H1 (cell line): ENCODE measurements around the gene TCN2. TPM values are rescaled to one million over a fixed set of nuclear protein-coding genes. Genes with fewer than 3 reads are reported as not detected.
A peak's percentile ranks its signal among the peaks of the same experiment; 100 is the strongest.

Experiments used
- CTCF ChIA-PET: fragments of 300-600 bp; sonication (Branson Sonifier 250); formaldehyde crosslinking; loops from one replicate; lab custom pipeline; 2021; ENCODE audit not compliant: partially characterized antibody; lab: Charles Lee
- POLR2A ChIA-PET: fragments of 300-600 bp; sonication (Branson Sonifier 250); formaldehyde crosslinking; loops from one replicate; lab custom pipeline; 2021; ENCODE audit warnings: inconsistent platforms; ENCODE audit not compliant: partially characterized antibody; lab: Charles Lee
- DNase-seq, 2 experiments: peaks; one replicate each; pipeline versions ENCODE4 v3.0.0 to v3.0.0-alpha.2; 2010 to 2022; ENCODE audit warnings: low spot score in 2 of 2, low read depth in 1 of 2, mixed read lengths in 1 of 2
- FAIRE-seq: peaks from 2 replicates; lab custom pipeline; 2011; peaks lifted over from hg19 to GRCh38; lab: Jason Lieb, UNC
- H2AFZ ChIP-seq: 2 replicates; pipeline ENCODE4 v1.8.1; 2012; ENCODE audit warnings: low read length, inconsistent platforms
- H2AK5ac ChIP-seq: 2 replicates; pipeline ENCODE4 v1.6.1; 2013; ENCODE audit warnings: low read depth, low read length
- H2BK120ac ChIP-seq: replicated peaks from 2 replicates; pipeline ENCODE3; 2013; ENCODE audit warnings: low read depth, low read length, inconsistent platforms
- H2BK12ac ChIP-seq: 2 replicates; pipeline ENCODE4 v1.6.1; 2013; ENCODE audit warnings: low read depth, low read length
- H2BK15ac ChIP-seq: 2 replicates; pipeline ENCODE4 v1.6.1; 2013; ENCODE audit warnings: low read length
- H2BK20ac ChIP-seq: 2 replicates; pipeline ENCODE4 v1.6.1; 2013; ENCODE audit warnings: low read length
- H2BK5ac ChIP-seq: 2 replicates; pipeline ENCODE4 v1.6.1; 2013; ENCODE audit warnings: low read depth, low read length
- H3K14ac ChIP-seq: 2 replicates; pipeline ENCODE4 v1.6.1; 2013; ENCODE audit warnings: inconsistent platforms; ENCODE audit not compliant: insufficient read length
- H3K18ac ChIP-seq: 2 replicates; pipeline ENCODE4 v1.6.1; 2013; ENCODE audit warnings: low read length; ENCODE audit errors: extremely low read depth
- H3K23ac ChIP-seq: 2 replicates; pipeline ENCODE4 v1.6.1; 2013; ENCODE audit warnings: inconsistent platforms; ENCODE audit not compliant: insufficient read length
- H3K23me2 ChIP-seq: 2 replicates; pipeline ENCODE4 v1.6.1; 2013; ENCODE audit warnings: low read depth, low read length
- H3K27ac ChIP-seq: 2 replicates; pipeline ENCODE4 v1.6.1; 2011; ENCODE audit warnings: low read depth, low read length, inconsistent platforms
- H3K27me3 ChIP-seq, 4 experiments: replicated peaks in 1 of 4; 1 replicate in 1 of 4; 2 replicates in 3 of 4; pipeline versions ENCODE4 v1.6.1 to v1.8.1; 2011 to 2013; ENCODE audit warnings: low read length in 3 of 4, mild to moderate bottlenecking in 3 of 4, inconsistent platforms in 2 of 4, mixed read lengths in 2 of 4, moderate library complexity in 1 of 4; ENCODE audit not compliant: control insufficient read depth in 3 of 4, insufficient read depth in 3 of 4; ENCODE audit errors: extremely low read depth in 1 of 4
- H3K36me3 ChIP-seq, 4 experiments: 2 replicates each; pipeline versions ENCODE4 v1.6.1 to v1.8.1; 2011 to 2013; ENCODE audit warnings: mild to moderate bottlenecking in 4 of 4, low read length in 3 of 4, moderate library complexity in 2 of 4, control low read depth in 1 of 4, inconsistent platforms in 1 of 4; ENCODE audit not compliant: insufficient read depth in 4 of 4, control insufficient read depth in 2 of 4
- H3K4ac ChIP-seq: replicated peaks from 2 replicates; pipeline ENCODE3; 2013; ENCODE audit warnings: low read length, low read depth, mixed read lengths, inconsistent platforms; ENCODE audit not compliant: insufficient read length
- H3K4me1 ChIP-seq, 4 experiments: replicated peaks in 1 of 4; 1 replicate in 1 of 4; 2 replicates in 3 of 4; pipeline versions ENCODE4 v1.6.1 to v1.8.1; 2011 to 2013; ENCODE audit warnings: low read length in 3 of 4, inconsistent platforms in 2 of 4, mixed read lengths in 1 of 4; ENCODE audit not compliant: insufficient read depth in 4 of 4, control insufficient read depth in 3 of 4
- H3K4me2 ChIP-seq, 2 experiments: 2 replicates each; pipeline versions ENCODE4 v1.6.1 to v1.8.1; 2011 to 2013; ENCODE audit warnings: low read depth in 2 of 2, low read length in 2 of 2, control low read depth in 1 of 2, inconsistent platforms in 1 of 2, mild to moderate bottlenecking in 1 of 2; ENCODE audit not compliant: insufficient read depth in 1 of 2
- H3K4me3 ChIP-seq, 4 experiments: fragments of 200-600, 300-600 bp in 1 of 4; sonication (generic), shearing (Covaris generic), sonication (Bioruptor Twin) in 1 of 4; 2 replicates each; pipeline versions ENCODE4 v1.5.1 to v1.8.1; 2011 to 2016; ENCODE audit warnings: low read length in 4 of 4, low read depth in 3 of 4, control low read depth in 2 of 4, inconsistent platforms in 2 of 4, mild to moderate bottlenecking in 2 of 4, mixed read lengths in 1 of 4, moderate library complexity in 1 of 4; ENCODE audit not compliant: insufficient read depth in 2 of 4; ENCODE audit errors: extremely low read depth in 1 of 4
- H3K56ac ChIP-seq: replicated peaks from 2 replicates; pipeline ENCODE3; 2013; ENCODE audit warnings: low read depth, mild to moderate bottlenecking, mixed read lengths, low read length, inconsistent platforms; ENCODE audit not compliant: insufficient read length
- H3K79me1 ChIP-seq: 2 replicates; pipeline ENCODE4 v1.6.1; 2013; ENCODE audit warnings: low read depth, low read length, control low read depth
- H3K79me2 ChIP-seq, 2 experiments: 2 replicates each; pipeline versions ENCODE4 v1.6.1 to v1.8.1; 2012 to 2013; ENCODE audit warnings: low read length in 2 of 2, mild to moderate bottlenecking in 2 of 2, inconsistent platforms in 1 of 2; ENCODE audit not compliant: insufficient read depth in 2 of 2, control insufficient read depth in 1 of 2
- H3K9ac ChIP-seq, 4 experiments: replicated peaks in 1 of 4; 1 replicate in 1 of 4; 2 replicates in 3 of 4; pipeline versions ENCODE4 v1.6.1 to v1.8.1; 2011 to 2013; ENCODE audit warnings: low read depth in 3 of 4, low read length in 3 of 4, control low read depth in 2 of 4, mild to moderate bottlenecking in 2 of 4, moderate library complexity in 2 of 4, inconsistent platforms in 1 of 4; ENCODE audit errors: extremely low read depth in 1 of 4
- H3K9me3 ChIP-seq, 2 experiments: 2 replicates each; pipeline versions ENCODE4 v1.6.1 to v1.8.1; 2012 to 2013; ENCODE audit warnings: mild to moderate bottlenecking in 2 of 2, moderate library complexity in 2 of 2, control low read depth in 1 of 2, inconsistent platforms in 1 of 2, low read depth in 1 of 2, low read length in 1 of 2, mixed read lengths in 1 of 2; ENCODE audit not compliant: insufficient read depth in 2 of 2
- H4K20me1 ChIP-seq, 2 experiments: replicated peaks in 1 of 2; 2 replicates each; pipeline versions ENCODE3 to v1.8.1; 2011 to 2013; ENCODE audit warnings: inconsistent platforms in 2 of 2, low read length in 2 of 2, mild to moderate bottlenecking in 1 of 2; ENCODE audit not compliant: insufficient read depth in 2 of 2, control insufficient read depth in 1 of 2
- H4K5ac ChIP-seq: 2 replicates; pipeline ENCODE4 v1.6.1; 2013; ENCODE audit warnings: low read length, low read depth, mixed read lengths, inconsistent platforms; ENCODE audit not compliant: insufficient read length
- H4K8ac ChIP-seq: 2 replicates; pipeline ENCODE4 v1.8.0; 2013; ENCODE audit warnings: mild to moderate bottlenecking, moderate library complexity, low read length, inconsistent platforms; ENCODE audit not compliant: insufficient read depth; ENCODE audit errors: extremely low read depth
- H4K91ac ChIP-seq: replicated peaks from 2 replicates; pipeline ENCODE3; 2013; ENCODE audit warnings: low read length, mixed read lengths, inconsistent platforms; ENCODE audit not compliant: insufficient read length
- EP300 ChIP-seq, 2 experiments: IDR thresholded peaks; 1 replicate in 1 of 2; 2 replicates in 1 of 2; pipeline ENCODE4 v1.6.1; 2011 to 2012; ENCODE audit warnings: low read depth in 2 of 2, low read length in 2 of 2, mild to moderate bottlenecking in 2 of 2, borderline replicate concordance in 1 of 2, inconsistent platforms in 1 of 2, moderate library complexity in 1 of 2
- NRF1 ChIP-seq: IDR thresholded peaks from 2 replicates; pipeline ENCODE4 v1.6.1; 2011; ENCODE audit warnings: mild to moderate bottlenecking, low read depth, low read length, improper control_type of control experiment
- SUZ12 ChIP-seq: fragments of 200-600 bp; sonication (generic); IDR thresholded peaks from 2 replicates; pipeline ENCODE4 v1.6.1; 2012; ENCODE audit warnings: mild to moderate bottlenecking, inconsistent platforms, low read length, moderate library complexity, mixed read lengths
- YY1 ChIP-seq: IDR thresholded peaks from 2 replicates; pipeline ENCODE4 v1.6.1; 2011; ENCODE audit warnings: low read depth, mild to moderate bottlenecking, low read length
- WGBS, 2 experiments: shearing (Covaris generic) in 1 of 2; methylation state at CpG; one replicate each; pipeline versions ENCODE4 v1.1.6 to v1.1.7; 2013 to 2015; ENCODE audit warnings: low lambda C conversion rate in 2 of 2, mixed read lengths in 2 of 2, inconsistent platforms in 1 of 2, low coverage in 1 of 2, missing lambda C conversion rate in 1 of 2; ENCODE audit not compliant: insufficient replicate concordance in 2 of 2, insufficient coverage in 1 of 2, insufficient read length in 1 of 2; ENCODE audit errors: extremely low coverage in 1 of 2, missing lambda C conversion rate in 1 of 2; 5-methylcytosine and 5-hydroxymethylcytosine counted together
- polyA plus RNA-seq, 7 experiments: library from polyadenylated mRNA; depleted of rRNA in 3 of 7; stranded (reverse) in 5 of 7; unstranded in 2 of 7; fragments of >200 nt in 5 of 7; fragments of 200-250 nt in 2 of 7; gene quantifications; 1 replicate in 5 of 7; 2 replicates in 1 of 7; 4 replicates in 1 of 7; pipeline versions ENCODE4 v1.2.1 to v1.2.3, GENCODE V29; 2011 to 2013; ENCODE audit warnings: missing spikeins in 2 of 7, mixed read lengths in 2 of 7
- total RNA-seq: library from RNA; stranded (reverse); fragmentation: NEBNext Ultra II Directional; extraction: Animal tissue kit (Norgen Biotek cat#: 25700); gene quantifications from 2 replicates; pipeline ENCODE4 v1.2.1, GENCODE V29; 2021

TCN2 gene
- total and polyA plus RNA-seq, 2 of the 8 experiments (the other 6 are each of a cell fraction or from before 2014, with no cell fraction given) = 30.0 to 87.8 TPM

DNA sequence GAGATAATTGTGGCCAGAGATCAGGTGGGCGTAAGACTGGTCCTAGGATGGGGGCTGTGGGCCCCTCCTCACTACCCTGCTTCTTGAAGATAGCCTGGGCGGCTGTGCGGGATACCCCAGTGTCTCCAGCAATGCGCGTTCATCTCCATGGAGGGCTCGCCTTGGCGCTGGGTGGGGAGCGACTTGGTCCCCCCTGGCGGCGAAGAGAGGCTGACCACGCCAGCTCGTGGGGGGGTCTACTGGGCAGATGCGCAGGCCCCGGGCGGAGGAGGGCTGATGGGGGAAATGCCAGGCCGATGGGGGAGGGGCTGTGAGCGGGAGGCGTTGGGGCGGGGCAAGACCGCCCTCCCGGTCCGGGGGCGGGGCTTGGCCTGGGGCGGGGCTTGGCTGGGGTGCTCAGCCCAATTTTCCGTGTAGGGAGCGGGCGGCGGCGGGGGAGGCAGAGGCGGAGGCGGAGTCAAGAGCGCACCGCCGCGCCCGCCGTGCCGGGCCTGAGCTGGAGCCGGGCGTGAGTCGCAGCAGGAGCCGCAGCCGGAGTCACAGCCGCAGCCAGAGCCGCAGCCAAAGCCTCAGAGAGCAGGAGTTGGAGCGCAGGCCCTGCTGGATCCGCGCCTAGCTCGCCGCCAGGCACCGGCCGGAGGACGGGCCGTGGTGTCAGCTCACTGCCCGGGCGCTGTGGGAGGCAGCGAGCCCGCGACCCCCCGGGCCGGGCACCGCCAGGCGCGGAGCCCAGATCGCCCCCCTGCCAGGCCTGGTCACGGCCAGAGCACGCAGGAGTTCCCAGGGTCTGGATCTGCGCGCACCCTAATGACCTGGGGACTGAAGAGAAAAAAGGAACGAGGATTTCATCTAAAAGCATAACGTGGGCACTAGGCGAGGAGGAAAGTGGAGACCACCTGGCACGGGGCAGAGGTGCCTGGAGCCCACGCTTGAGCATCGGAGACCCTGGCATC is 28.6 kb downstream of the TCN2 start, which contains the start of gene SLC35E4:
Gene SLC35E4 (plus strand): TSS at position 509 of the 953 bp plus-strand sequence. CDS start 670 bp downstream, outside the sequence.
- Histone ChIP-seq H3K4me3 (peak within 1 kb of the TSS; percentile 56 to 71 (median 63)), H3K27me3 (peaks cover 0 to 4% (median 0%) of the 10 kb centered on the region in 4 experiments; a peak in 2 of 7 replicates), H3K79me1 (no peaks in the 10 kb centered on the region; the same call in 1 of the 2 replicates), H2AK5ac (no peak within 1 kb of the TSS), H3K4me2 (peak within 1 kb of the TSS; percentile 76 to 98), H2BK20ac (no peak within 1 kb of the TSS), H3K56ac (no peak within 1 kb of the TSS), H3K4ac (peak within 1 kb of the TSS; percentile 57), H3K36me3 (no peaks in the 10 kb centered on the region), H3K27ac (no peak within 1 kb of the TSS), H2BK120ac (no peak within 1 kb of the TSS), H4K20me1 (no peaks in the 10 kb centered on the region), H2BK5ac (no peak within 1 kb of the TSS; the same call in 1 of the 2 replicates), H2AFZ (peak within 1 kb of the TSS; percentile 33; the same call in 1 of the 2 replicates), H3K14ac (no peak within 1 kb of the TSS), H3K9ac (peak within 1 kb of the TSS; percentile 8 to 69 (median 30); a peak in 4 of 7 replicates), H4K5ac (no peak within 1 kb of the TSS), H3K23ac (no peak within 1 kb of the TSS), H4K8ac (peak within 1 kb of the TSS; percentile 76), H2BK12ac (peak within 1 kb of the TSS; percentile 10; the same call in 1 of the 2 replicates), H4K91ac (peak within 1 kb of the TSS; percentile 90), H3K4me1 (peaks cover 0 to 22% (median 14%) of the 10 kb centered on the region in 4 experiments; a peak in 6 of 7 replicates), H3K23me2 (peaks cover 11% of the 10 kb centered on the region; the same call in 1 of the 2 replicates), H3K79me2 (no peaks in the 10 kb centered on the region; a peak in 1 of 4 replicates), H2BK15ac (peak within 1 kb of the TSS; percentile 46; the same call in 1 of the 2 replicates), H3K18ac (peak within 1 kb of the TSS; percentile 83), H3K9me3 (peaks cover 0 to 5% of the 10 kb centered on the region in 2 experiments; a peak in 1 of 4 replicates)
- POLR2A ChIA-PET = interaction anchor here (0.6 to 2.7 kb wide), 12 partner anchors 8 to 279 kb away, joined by 3 to 12 read pairs (median 4); partner anchors contain the start of genes CCDC157, OSBP2, PES1 and SF3A1
- CTCF ChIA-PET = interaction anchor here (0.7 to 7.8 kb wide), 40 partner anchors 12 to 284 kb away, joined by 3 to 137 read pairs (median 5); partner anchors contain the start of genes DUSP18, OSBP2, PES1 and TCN2
- FAIRE-seq (no peak), DNase-seq (peak; percentile 69 to 98)
- WGBS, 2 experiments = 8% methylated on average over 49 of the region's 75 CpGs; no CpG with 5 or more reads in 1 of the 2 experiments
- TF ChIP-seq YY1 (0 out of 2 replicates have a peak, but pooled peaks have one; percentile 3), SUZ12 (no peak), NRF1 (no peak; the same call in 1 of the 2 replicates), EP300 (IDR thresholded peaks at IDR 0.05; ENCODE audit: borderline replicate concordance in 1 of 2, low read depth in 2 of 2, low read length in 2 of 2) (no peak)
